ENCODE data around the gene MSL3. TPM values are rescaled to one million over a fixed set of nuclear protein-coding genes. Genes with fewer than 3 reads are reported as not detected.
A peak's percentile ranks its signal among the peaks of the same experiment; 100 is the strongest.

Gene MSL3
- total and polyA plus RNA-seq, 12 donors: 12.0 to 43.7 (median 19.3) TPM

GRCh38 chrX:11759172-11759460 lies 1.1 kb downstream of the MSL3 start:
- Histone ChIP-seq H3K4me3 (peak overlapping the region in 3 of 4 donors; percentile 32 to 72 (median 36)), H3K4me1 (replicated peaks in 1 of 2) (no peaks in the 10 kb centered on the region), H3K27me3 (peaks cover 10% of the 10 kb centered on the region), H3K27ac (peak overlapping the region in 4 of 5 donors; percentile 61 to 94 (median 80)), H3K9me3 (replicated peaks in 1 of 3) (no peaks in the 10 kb centered on the region), H3K36me3 (replicated peaks in 1 of 2) (peaks cover 0 to 16% of the 10 kb centered on the region in 2 donors)
- no peak for TF ChIP-seq CTCF (IDR thresholded peaks at IDR 0.05)
- TF ChIP-seq POLR2A (IDR thresholded peaks at IDR 0.05): no peak
- 0 to 32% (median 16%) methylated on average over 1 to 7 of the region's 7 CpGs for WGBS, 4 donors
- intact Hi-C loops (cut with DNase I): no loop called here
- no peak for DNase-seq

GRCh38 chrX:11759461-11760311 lies 1.6 kb downstream of the MSL3 start:
- H3K27ac ChIP-seq: peak overlapping the region in 4 of 5 donors; percentile 21 to 80 (median 53)
- no peaks in the 10 kb centered on the region for H3K9me3 ChIP-seq (replicated peaks in 1 of 3)

GRCh38 chrX:11760958-11761357 lies 2.9 kb downstream of the MSL3 start:
- H3K27me3 ChIP-seq: no peaks in the 10 kb centered on the region
- no peaks in the 10 kb centered on the region for H3K4me1 ChIP-seq (replicated peaks in 1 of 2)
- H3K4me3 ChIP-seq: no peak overlapping the region
- H3K27ac ChIP-seq: no peak overlapping the region
- DNase-seq: no peak
- intact Hi-C loops (cut with DNase I): no loop called here
- WGBS, 4 donors: 54 to 76% (median 64%) methylated on average over 3 of the region's 3 CpGs
- no peak for TF ChIP-seq POLR2A (IDR thresholded peaks at IDR 0.05)
- no peak for TF ChIP-seq CTCF (IDR thresholded peaks at IDR 0.05)
- H3K36me3 ChIP-seq (replicated peaks in 1 of 2): peaks cover 0 to 28% of the 10 kb centered on the region in 2 donors
- H3K9me3 ChIP-seq (replicated peaks in 1 of 3): no peaks in the 10 kb centered on the region

More at GRCh38 chrX:11759461-11760311, 1.6 kb downstream of the MSL3 start:
- 1 to 27% (median 12%) methylated on average over 13 of the region's 13 CpGs for WGBS, 4 donors
- H3K36me3 ChIP-seq (replicated peaks in 1 of 2): peaks cover 0 to 16% of the 10 kb centered on the region in 2 donors
- peak; percentile 77 to 95 (median 89) for DNase-seq
- peaks cover 6% of the 10 kb centered on the region for H3K27me3 ChIP-seq
- intact Hi-C loops (cut with DNase I): no loop called here
- H3K4me3 ChIP-seq: peak overlapping the region in 3 of 4 donors; percentile 22 to 72 (median 32)
- TF ChIP-seq POLR2A (IDR thresholded peaks at IDR 0.05): no peak
- peak in 2 of 6 experiments; percentile 4 to 23 for TF ChIP-seq CTCF (IDR thresholded peaks at IDR 0.05)
- H3K4me1 ChIP-seq (replicated peaks in 1 of 2): no peaks in the 10 kb centered on the region

GRCh38 chrX:11764602-11765067 lies 6.6 kb downstream of the MSL3 start:
- no peak overlapping the region for H3K4me3 ChIP-seq
- DNase-seq: no peak
- peaks cover 0 to 37% of the 10 kb centered on the region in 2 donors for H3K36me3 ChIP-seq (replicated peaks in 1 of 2)
- H3K9me3 ChIP-seq (replicated peaks in 1 of 3): no peaks in the 10 kb centered on the region
- H3K4me1 ChIP-seq (replicated peaks in 1 of 2): no peaks in the 10 kb centered on the region
- H3K27me3 ChIP-seq: no peaks in the 10 kb centered on the region
- TF ChIP-seq CTCF (IDR thresholded peaks at IDR 0.05) (no peak), POLR2A (IDR thresholded peaks at IDR 0.05) (no peak)
- H3K27ac ChIP-seq: no peak overlapping the region
- WGBS, 4 donors: 69 to 87% (median 77%) methylated on average over 8 of the region's 8 CpGs
- intact Hi-C loops (cut with DNase I): no loop called here

All from adrenal gland (tissue), 12 donors.